Sigmoid colon (tissue), 7 donors: ENCODE data around the gene UBL3. TPM values are rescaled to one million over a fixed set of nuclear protein-coding genes. Genes with fewer than 3 reads are reported as not detected.

ENCODE experiments used
- DNase-seq: peaks from one replicate; pipeline ENCODE4 v3.0.0-alpha.2; 2019
- H3K27ac ChIP-seq, 4 donors: fragments of 200-600 bp; sonication (generic); one replicate each; pipeline ENCODE4 v1.5.1; 2016 to 2019; ENCODE audit warnings: mild to moderate bottlenecking in 1 of 4
- H3K27me3 ChIP-seq, 3 donors: fragments of 200-600 bp; sonication (generic); one replicate each; pipeline ENCODE4 v1.5.1; 2019; ENCODE audit warnings: mild to moderate bottlenecking in 1 of 3
- H3K36me3 ChIP-seq, 4 donors: fragments of 200-600 bp; sonication (generic); one replicate each; pipeline ENCODE4 v1.5.1; 2016 to 2019
- H3K4me1 ChIP-seq, 4 donors: fragments of 200-600 bp; sonication (generic); one replicate each; pipeline ENCODE4 v1.5.1; 2017 to 2019
- H3K4me3 ChIP-seq, 4 donors: fragments of 200-600 bp; sonication (generic); one replicate each; pipeline ENCODE4 v1.5.1; 2017 to 2019; ENCODE audit warnings: mild to moderate bottlenecking in 2 of 4, moderate library complexity in 1 of 4
- H3K9me3 ChIP-seq, 4 donors: fragments of 200-600 bp in 3 of 4; sonication (generic) in 3 of 4; one replicate each; pipeline versions ENCODE4 v1.5.1 to v1.6.1; 2013 to 2019
- EP300 ChIP-seq, 4 donors: sonication (generic); formaldehyde crosslinking; IDR thresholded peaks; one replicate each; pipeline ENCODE4 v1.6.1; 2017; ENCODE audit warnings: antibody characterized with exemption in 4 of 4
- POLR2A ChIP-seq, 2 donors: fragments of 450-650 bp; IDR thresholded peaks; one replicate each; pipeline ENCODE4 v1.6.1; 2016; ENCODE audit warnings: antibody characterized with exemption in 2 of 2, mild to moderate bottlenecking in 2 of 2, moderate library complexity in 2 of 2
- POLR2AphosphoS5 ChIP-seq, 4 donors: sonication (generic); formaldehyde crosslinking; IDR thresholded peaks; one replicate each; pipeline ENCODE4 v1.6.1; 2017; ENCODE audit warnings: antibody characterized with exemption in 4 of 4
- WGBS, 2 donors: extraction: QIAGEN DNeasy Blood & Tissue Kit; methylation state at CpG; one replicate each; pipeline ENCODE4 v1.1.7; 2013; 5-methylcytosine and 5-hydroxymethylcytosine counted together
- intact Hi-C: fragments of 100-400 bp; cut with DNase I; formaldehyde crosslinking; loops from one replicate; pipeline ENCODE4 v1.15.1; 2023
- polyA plus RNA-seq, 3 donors: library from polyadenylated mRNA; stranded (reverse); fragments of 200-250 nt; gene quantifications; one replicate each; pipeline ENCODE4 v1.2.3, GENCODE V29; 2013
- total RNA-seq, 4 donors: library from RNA; depleted of rRNA; stranded (reverse); fragments of >200 nt; gene quantifications; one replicate each; pipeline ENCODE4 v1.1.0, GENCODE V29; 2016
- TF ChIP-seq, protein P1 (sequence below), 4 experiments: fragments of 450-650 bp in 3 of 4; fragments of 200-600 bp in 1 of 4; IDR thresholded peaks; one replicate each; pipeline ENCODE4 v1.5.1; 2016 to 2019; ENCODE audit warnings: antibody characterized with exemption in 4 of 4, mild to moderate bottlenecking in 3 of 4, moderate library complexity in 2 of 4
- donor health status: healthy with polysubstance abuse.
- donor health status: Bipolar disorder and iron deficiency.
- donor health status: healthy.

UBL3 gene
- total and polyA plus RNA-seq, 7 donors: 19.1 to 48.6 (median 41.1) TPM

DNA sequence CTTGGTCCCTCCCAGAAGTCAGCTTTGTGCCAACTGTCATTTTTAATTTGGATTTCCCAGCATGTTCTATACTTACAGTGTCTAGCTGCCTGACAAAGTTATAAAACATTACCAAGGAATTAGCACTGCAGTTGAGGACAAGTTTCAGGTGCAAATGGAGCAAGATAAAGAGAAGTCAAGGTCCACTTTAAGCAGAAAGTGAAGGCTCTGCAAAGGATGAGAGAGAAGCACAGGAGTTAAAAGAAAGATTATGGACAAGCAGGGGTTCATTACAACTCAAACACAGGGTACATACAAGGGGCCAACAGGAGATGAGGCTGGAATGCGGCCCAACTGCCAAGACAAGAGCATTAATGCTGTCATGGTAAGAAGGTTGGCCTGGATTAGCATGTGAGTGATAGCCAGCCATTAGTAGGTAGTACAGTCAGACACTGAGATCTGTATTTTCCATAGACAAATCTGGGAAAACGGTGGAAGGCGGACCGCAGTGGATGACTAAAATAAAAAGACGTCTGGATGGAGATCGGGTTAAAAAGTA, 17.6 kb downstream of the UBL3 start:
- Histone ChIP-seq H3K4me3 (no peak overlapping the region), H3K27me3 (no peaks in the 10 kb centered on the region), H3K9me3 (no peaks in the 10 kb centered on the region), H3K4me1 (peaks cover 0 to 25% (median 2%) of the 10 kb centered on the region in 4 donors), H3K36me3 (no peaks in the 10 kb centered on the region), H3K27ac (no peak overlapping the region)
- no peak for DNase-seq
- intact Hi-C loops: no loop called here
- TF ChIP-seq POLR2AphosphoS5 (IDR thresholded peaks at IDR 0.05) (no peak), EP300 (IDR thresholded peaks at IDR 0.05) (no peak), POLR2A (IDR thresholded peaks at IDR 0.05) (no peak)
- TF ChIP-seq, protein P1, sequence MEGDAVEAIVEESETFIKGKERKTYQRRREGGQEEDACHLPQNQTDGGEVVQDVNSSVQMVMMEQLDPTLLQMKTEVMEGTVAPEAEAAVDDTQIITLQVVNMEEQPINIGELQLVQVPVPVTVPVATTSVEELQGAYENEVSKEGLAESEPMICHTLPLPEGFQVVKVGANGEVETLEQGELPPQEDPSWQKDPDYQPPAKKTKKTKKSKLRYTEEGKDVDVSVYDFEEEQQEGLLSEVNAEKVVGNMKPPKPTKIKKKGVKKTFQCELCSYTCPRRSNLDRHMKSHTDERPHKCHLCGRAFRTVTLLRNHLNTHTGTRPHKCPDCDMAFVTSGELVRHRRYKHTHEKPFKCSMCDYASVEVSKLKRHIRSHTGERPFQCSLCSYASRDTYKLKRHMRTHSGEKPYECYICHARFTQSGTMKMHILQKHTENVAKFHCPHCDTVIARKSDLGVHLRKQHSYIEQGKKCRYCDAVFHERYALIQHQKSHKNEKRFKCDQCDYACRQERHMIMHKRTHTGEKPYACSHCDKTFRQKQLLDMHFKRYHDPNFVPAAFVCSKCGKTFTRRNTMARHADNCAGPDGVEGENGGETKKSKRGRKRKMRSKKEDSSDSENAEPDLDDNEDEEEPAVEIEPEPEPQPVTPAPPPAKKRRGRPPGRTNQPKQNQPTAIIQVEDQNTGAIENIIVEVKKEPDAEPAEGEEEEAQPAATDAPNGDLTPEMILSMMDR (IDR thresholded peaks at IDR 0.05): no peak
- WGBS, 2 donors: 95% methylated on average over 6 of the region's 6 CpGs

DNA sequence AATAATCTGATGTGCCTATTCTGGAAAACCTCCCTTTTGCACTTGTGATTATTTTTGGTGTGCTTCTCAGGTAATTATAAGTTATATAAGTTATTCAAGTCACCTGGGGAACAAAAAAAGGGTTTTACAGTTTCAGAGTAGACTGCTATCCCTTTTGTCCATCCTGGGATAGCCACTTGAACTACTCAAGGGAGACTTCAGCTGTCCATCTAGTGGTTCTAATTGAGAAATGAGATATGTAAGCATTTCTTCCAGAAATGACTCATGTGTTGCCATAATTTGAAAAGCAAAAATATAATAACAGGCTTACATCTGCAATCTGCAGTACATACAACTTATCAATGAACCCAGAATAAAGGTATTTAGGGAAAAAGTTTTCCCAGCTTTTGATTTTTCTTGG, 20.4 kb downstream of the UBL3 start:
- Histone ChIP-seq H3K27ac (no peak overlapping the region), H3K36me3 (no peaks in the 10 kb centered on the region), H3K27me3 (no peaks in the 10 kb centered on the region), H3K4me3 (no peak overlapping the region), H3K9me3 (no peaks in the 10 kb centered on the region), H3K4me1 (peaks cover 0 to 15% (median 2%) of the 10 kb centered on the region in 4 donors)
- intact Hi-C loops: no loop called here
- TF ChIP-seq POLR2A (IDR thresholded peaks at IDR 0.05) (no peak), POLR2AphosphoS5 (IDR thresholded peaks at IDR 0.05) (no peak), EP300 (IDR thresholded peaks at IDR 0.05) (no peak)
- TF ChIP-seq, protein P1 (IDR thresholded peaks at IDR 0.05): no peak
- no peak for DNase-seq

DNA sequence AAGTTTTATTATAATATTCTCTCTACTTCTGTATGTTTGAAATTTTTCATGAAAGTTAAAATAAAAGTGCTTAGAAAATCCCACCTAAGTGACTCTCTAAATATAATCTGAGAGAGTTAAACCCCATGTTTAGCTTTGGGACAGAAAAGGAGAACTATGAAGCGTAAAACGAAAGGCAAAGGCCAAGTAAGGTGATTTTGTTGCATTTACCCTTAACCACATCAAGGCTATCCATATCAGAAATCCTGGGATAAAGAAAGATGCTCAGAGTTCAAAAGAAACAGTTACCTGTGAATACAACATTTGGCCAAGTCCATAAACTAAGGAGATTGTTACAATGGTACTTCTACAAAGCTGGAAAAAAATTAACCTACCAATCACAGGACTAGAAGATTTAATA, 31.3 kb downstream of the UBL3 start:
- peaks cover 0 to 58% (median 37%) of the 10 kb centered on the region in 4 donors for H3K4me1 ChIP-seq
- TF ChIP-seq, protein P1 (IDR thresholded peaks at IDR 0.05): no peak
- TF ChIP-seq POLR2AphosphoS5 (IDR thresholded peaks at IDR 0.05) (no peak), POLR2A (IDR thresholded peaks at IDR 0.05) (no peak), EP300 (IDR thresholded peaks at IDR 0.05) (no peak)
- 61 to 85% methylated on average over 2 of the region's 2 CpGs for WGBS, 2 donors
- intact Hi-C loops: no loop called here
- H3K9me3 ChIP-seq: no peaks in the 10 kb centered on the region
- no peak for DNase-seq
- H3K27me3 ChIP-seq: no peaks in the 10 kb centered on the region
- no peak overlapping the region for H3K4me3 ChIP-seq
- H3K27ac ChIP-seq: no peak overlapping the region
- H3K36me3 ChIP-seq: no peaks in the 10 kb centered on the region

DNA sequence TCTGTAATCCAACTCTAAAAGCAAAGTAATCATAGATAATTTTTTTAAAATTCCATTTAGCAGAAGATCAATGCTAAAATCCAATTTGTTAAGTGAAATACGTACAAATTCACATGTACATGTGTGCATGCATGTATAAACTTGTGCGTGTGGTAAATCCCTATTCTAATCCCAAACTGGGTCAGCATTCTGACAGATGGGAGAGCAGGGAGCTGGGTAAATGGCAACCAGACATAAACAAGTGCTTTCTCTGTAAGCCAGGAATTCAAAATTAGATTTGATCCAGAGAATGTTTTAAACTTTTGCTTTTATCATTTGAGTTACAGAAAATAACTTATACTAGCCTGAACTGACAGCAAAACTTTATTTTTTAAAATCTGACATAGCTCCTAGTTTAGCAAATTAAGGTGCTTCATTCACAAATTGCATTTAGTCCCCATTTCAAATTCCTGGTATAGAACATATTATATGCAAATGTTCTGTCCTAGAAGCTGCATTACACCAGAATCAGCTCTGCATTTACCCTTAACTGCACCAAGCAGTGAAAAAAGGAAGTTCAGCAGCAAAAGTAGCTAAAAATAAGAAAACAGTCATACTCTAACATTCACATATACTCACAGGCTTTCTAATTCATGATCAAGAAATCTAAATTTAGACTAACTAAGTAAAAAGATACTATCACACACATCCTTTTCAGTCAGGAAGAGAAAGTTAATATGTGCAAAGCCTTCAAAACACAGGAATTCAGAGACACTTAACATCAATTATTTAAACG, 32.6 kb downstream of the UBL3 start:
- no peak for TF ChIP-seq POLR2AphosphoS5 (IDR thresholded peaks at IDR 0.05)
- TF ChIP-seq POLR2A (IDR thresholded peaks at IDR 0.05): no peak
- TF ChIP-seq, protein P1 (IDR thresholded peaks at IDR 0.05): no peak
- TF ChIP-seq EP300 (IDR thresholded peaks at IDR 0.05): no peak
- peaks cover 0 to 61% (median 37%) of the 10 kb centered on the region in 4 donors for H3K4me1 ChIP-seq

More for the DNA sequence above, 32.6 kb downstream of the UBL3 start:
- H3K4me3 ChIP-seq: no peak overlapping the region
- no peak overlapping the region for H3K27ac ChIP-seq
- no peaks in the 10 kb centered on the region for H3K36me3 ChIP-seq
- no peaks in the 10 kb centered on the region for H3K27me3 ChIP-seq
- H3K9me3 ChIP-seq: no peaks in the 10 kb centered on the region
- no peak for DNase-seq
- intact Hi-C loops: no loop called here
- WGBS, 2 donors: 37 to 74% methylated on average over 3 of the region's 3 CpGs
